ENCODE data around the gene CCDC57.

Gene CCDC57

GRCh38 chr17:82108961-82109475 is 103.6 kb downstream of the CCDC57 start:
- DNase-seq (ENCODE audit: low read depth in 1 of 2, low spot score in 1 of 2): no peak

- no peak for DNase-seq (ENCODE audit: low read depth in 1 of 2, low spot score in 1 of 2)
Measured at GRCh38 chr17:82108496-82108945, 104.1 kb downstream of the CCDC57 start.

DNA sequence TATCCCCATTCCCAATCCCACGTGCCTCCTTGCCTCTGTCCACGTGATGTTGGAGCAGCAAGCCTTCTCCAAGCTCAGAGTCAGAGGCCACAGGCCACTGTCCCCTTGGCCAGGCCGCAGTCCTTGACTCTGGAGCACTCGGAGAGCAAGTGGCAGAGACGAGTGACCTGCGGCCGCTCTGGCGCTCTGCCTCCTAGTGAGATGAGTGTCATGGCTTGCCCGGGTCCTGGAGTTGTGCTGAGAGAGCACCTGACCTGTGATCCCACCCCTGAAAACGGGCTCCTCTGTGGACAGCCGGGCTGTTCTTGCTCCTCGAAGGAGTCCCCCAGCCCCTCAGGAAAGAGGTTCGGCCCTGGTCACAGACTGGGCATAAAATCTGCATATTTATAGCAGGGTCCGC is 104.6 kb downstream of the CCDC57 start:
- DNase-seq (ENCODE audit: low read depth in 1 of 2, low spot score in 1 of 2): no peak

DNA sequence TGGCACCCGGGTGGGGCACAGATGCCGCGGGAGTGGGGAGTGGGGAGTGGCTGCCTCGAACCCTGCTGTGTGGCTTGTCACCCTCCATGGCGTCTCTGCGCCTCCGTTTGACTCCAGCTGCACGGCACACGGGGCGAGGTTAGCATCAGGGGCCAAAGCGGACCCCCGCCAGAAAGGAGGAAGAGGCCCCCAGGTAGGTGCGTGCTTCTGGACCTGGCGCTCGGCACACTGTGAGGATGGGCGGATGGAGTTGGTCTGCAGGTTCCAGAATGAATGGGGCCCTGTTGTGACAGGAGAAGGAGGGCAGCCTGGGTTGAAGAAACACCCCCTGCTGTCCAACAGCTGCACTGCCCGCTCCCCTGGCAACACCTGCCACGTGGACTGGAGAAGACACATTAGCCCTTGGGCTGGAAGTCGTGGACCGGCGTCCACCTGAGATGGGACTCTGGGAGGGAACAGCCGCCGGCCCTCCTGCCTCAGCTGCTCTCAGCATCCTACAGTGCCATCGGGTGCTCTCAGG is 105.2 kb downstream of the CCDC57 start:
- DNase-seq (ENCODE audit: low read depth in 1 of 2, low spot score in 1 of 2): no peak

DNA sequence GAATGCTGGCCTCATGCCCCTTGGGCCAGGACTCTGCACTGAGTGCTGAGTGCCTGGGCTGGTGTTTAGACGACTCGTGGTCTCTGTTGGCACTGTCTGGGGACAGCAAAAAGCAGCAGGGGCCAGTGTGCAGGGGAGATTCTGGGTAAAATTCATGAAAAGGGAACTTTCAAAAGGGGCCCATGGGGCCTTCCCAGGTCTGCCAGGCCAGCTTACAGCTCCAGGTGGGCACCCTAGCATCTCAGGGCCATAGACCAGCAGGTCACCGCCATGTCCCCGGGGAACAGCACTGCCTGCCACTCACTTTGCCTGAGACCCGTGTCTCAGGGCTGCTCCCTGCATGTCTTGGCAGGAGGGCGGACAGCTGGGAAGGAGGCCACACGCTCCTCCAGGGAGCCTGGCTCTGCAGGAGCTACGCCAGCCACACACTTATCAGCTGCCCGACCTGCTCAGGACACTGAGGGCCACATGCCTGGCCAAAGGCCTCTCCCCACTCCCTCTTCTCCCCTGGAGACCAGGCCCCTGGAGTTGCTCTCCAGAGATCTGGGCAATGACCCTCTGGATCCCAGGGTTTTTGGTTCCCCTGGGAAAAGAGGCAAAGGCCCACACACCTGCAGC is 105.8 kb downstream of the CCDC57 start:
- no peak for DNase-seq (ENCODE audit: low read depth in 1 of 2, low spot score in 1 of 2)

GRCh38 chr17:82105882-82106687 is 106.6 kb downstream of the CCDC57 start:
- peak; percentile 24 to 29 for DNase-seq (ENCODE audit: low read depth in 1 of 2, low spot score in 1 of 2)

GRCh38 chr17:82105417-82105881 is 107.2 kb downstream of the CCDC57 start:
- DNase-seq (ENCODE audit: low read depth in 1 of 2, low spot score in 1 of 2): no peak

GRCh38 chr17:82104797-82105416 is 107.7 kb downstream of the CCDC57 start:
- DNase-seq (ENCODE audit: low read depth in 1 of 2, low spot score in 1 of 2): no peak

DNA sequence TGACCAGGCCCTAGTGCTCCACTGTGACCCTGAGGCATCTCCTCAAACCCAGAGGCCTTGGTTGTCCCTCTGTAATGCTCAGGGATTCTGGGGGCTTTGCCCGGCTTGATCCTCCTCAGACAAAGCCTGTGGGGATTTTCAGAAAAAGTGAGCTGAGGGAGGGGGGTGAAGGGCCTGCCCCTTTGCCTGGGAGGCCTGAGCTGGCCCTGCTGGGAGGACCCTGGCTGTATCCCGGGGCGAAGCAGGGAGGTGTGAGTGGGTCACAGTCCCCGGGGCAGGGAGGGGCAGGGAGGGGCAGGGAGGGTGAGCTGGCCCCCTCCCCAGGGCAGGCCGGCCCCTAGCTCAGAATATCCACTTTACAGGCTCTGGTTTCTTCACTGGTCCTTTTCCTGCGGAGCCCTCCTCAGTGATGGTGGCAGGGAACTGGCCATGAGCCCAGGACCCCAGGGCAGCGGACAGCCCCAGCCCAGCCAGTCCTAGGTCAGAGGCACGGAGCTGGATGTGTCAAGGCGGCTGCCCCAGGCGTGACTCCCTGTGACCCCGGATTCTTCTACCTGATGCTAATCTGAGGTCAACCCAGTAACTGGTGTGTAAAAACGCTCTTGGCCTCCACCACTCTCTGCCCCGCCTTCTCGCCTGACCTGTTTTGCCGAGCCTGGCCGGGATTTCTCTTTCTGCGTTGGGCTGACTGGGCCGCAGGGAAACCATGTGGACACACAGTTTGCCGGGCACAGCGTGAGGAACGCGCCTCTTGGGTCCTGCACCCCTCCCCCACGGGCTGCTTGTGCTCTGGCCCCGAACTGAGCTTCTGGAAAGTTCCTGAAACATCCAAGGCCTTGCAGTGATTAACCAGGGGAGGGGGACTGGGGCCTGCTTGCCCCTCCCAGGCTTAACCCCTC is 108.8 kb downstream of the CCDC57 start:
- no peak for DNase-seq (ENCODE audit: low read depth in 1 of 2, low spot score in 1 of 2)

GRCh38 chr17:82101767-82102679 is 110.6 kb downstream of the CCDC57 start:
- DNase-seq (ENCODE audit: low read depth in 1 of 2, low spot score in 1 of 2): no peak

DNA sequence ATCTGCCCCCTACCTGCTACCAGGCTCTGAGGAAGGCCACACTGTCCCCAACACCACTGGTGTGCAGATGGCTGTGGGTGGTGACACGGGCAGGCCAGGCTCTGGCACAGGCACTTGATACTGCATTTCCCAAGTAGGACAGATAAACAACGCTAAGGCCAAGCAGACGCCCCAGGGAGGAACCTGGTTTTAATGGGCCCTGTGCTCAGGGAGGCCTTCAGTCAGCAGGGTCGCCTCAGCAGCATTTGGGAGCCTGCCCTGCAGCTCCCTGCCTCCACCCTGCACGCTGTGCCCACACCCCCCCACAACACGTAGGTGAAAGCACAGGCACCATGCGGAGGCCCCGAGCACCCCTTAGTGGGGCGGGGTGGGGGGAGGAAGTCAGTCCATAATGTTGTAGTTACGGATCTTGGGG is 111.3 kb downstream of the CCDC57 start:
- DNase-seq (ENCODE audit: low read depth in 1 of 2, low spot score in 1 of 2): no peak

- DNase-seq (ENCODE audit: low read depth in 1 of 2, low spot score in 1 of 2): no peak
Measured at GRCh38 chr17:82100502-82101298, 111.9 kb downstream of the CCDC57 start.

GRCh38 chr17:82098939-82099763 is 113.5 kb downstream of the CCDC57 start:
- no peak for DNase-seq (ENCODE audit: low read depth in 1 of 2, low spot score in 1 of 2)

DNA sequence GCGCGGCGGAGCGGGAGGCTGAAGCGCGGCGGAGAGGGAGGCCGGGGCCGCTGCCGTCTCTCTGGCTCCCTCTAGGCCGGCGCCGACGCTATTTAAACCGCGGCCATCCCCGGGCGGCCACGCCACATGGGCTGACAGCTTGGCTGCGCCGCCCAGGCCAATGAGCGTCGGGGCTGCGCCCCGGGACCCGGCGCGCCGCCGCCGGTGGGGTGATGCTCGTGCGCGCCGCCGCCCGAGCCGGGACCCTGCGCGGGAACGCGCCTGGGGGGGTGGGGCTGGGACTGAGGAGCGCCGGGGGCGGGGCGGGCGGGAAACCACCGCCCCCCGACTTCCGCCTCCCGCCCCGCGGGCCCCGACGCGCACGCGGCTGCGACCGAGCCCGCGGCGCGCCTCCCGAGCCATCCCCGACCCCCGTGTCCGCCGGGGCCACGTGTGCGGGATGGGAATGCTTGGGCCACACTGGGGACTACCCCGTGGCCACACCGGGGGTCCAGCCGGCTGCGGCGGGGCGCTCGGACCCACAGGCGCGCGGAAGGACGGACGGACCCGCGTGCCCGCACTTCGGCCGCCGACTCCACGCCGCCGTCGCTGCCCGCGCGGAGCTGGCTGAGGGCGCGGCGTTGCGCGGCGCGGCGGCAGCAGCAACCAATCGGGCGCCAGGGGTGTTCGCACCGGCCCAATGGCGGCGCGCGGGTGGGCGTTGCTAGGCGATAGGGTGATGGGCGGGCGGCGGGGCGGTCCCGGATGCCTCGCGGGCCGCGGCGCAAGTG is 114.3 kb downstream of the CCDC57 start, which contains the start of gene FASN:
Gene FASN (minus strand): TSS at position 68 of the 770 bp plus-strand sequence. CDS start 1,791 bp downstream, outside the sequence.
- peak; percentile 86 to 94 for DNase-seq (ENCODE audit: low read depth in 1 of 2, low spot score in 1 of 2)

DNA sequence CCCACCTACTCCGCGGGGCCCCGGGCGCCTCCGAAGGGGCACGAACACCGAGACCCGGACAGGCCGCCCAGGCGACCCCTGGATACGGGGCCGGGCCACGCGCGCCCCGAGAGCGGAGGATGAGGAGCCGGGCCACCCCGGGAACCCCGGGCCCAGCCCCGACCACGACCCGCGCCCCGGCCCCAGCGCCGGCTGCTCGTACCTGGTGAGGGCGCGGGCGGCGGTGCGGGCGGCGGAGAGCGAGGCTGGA is 114.8 kb downstream of the CCDC57 start:
- no peak for DNase-seq (ENCODE audit: low read depth in 1 of 2, low spot score in 1 of 2)

- DNase-seq (ENCODE audit: low read depth in 1 of 2, low spot score in 1 of 2): no peak
Measured at GRCh38 chr17:82097184-82097918, 115.3 kb downstream of the CCDC57 start.
